NCI-H128 (cell line): ENCODE data around the gene ZBTB20.

ENCODE experiments used
- DNase-seq: peaks from one replicate; lab custom pipeline; 2025; ENCODE audit not compliant: unreplicated experiment; lab: John Stamatoyannopoulos, UW

The ZBTB20 gene

DNA sequence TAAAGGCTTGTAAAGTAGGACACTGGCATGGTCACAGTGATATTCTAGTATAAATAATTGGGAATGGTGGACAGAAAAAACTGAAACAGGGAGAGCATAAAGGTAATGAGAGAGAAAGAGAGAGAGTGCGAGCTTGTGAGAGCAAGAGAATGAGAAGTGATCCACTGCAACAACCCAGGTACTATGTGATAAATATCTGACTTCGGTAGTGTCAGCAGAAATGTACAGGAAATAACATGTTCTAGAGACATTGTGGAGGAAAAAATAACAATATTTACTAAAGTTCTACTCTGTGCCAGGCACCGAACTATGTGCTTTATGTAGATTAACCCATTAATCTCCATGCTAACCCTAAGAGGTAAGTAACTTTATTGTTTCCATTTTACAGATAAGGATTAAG lies 425.9 kb downstream of the ZBTB20 start:
- no peak for DNase-seq

DNA sequence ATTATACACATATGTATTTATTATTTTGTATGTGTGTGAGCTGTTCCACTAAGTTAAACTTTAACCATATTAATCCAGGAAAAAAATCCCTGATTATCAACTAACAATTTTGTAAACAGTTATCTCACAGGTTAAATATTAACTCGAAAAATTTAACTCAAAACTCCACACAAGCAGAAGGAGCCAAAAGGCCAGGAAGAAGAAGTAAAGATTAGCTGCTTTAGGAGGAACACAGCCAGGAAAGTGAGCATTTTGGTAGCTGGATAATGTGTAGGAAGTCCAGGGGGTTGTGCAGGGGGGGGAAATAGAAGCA lies 428.2 kb downstream of the ZBTB20 start:
- DNase-seq = no peak

DNA sequence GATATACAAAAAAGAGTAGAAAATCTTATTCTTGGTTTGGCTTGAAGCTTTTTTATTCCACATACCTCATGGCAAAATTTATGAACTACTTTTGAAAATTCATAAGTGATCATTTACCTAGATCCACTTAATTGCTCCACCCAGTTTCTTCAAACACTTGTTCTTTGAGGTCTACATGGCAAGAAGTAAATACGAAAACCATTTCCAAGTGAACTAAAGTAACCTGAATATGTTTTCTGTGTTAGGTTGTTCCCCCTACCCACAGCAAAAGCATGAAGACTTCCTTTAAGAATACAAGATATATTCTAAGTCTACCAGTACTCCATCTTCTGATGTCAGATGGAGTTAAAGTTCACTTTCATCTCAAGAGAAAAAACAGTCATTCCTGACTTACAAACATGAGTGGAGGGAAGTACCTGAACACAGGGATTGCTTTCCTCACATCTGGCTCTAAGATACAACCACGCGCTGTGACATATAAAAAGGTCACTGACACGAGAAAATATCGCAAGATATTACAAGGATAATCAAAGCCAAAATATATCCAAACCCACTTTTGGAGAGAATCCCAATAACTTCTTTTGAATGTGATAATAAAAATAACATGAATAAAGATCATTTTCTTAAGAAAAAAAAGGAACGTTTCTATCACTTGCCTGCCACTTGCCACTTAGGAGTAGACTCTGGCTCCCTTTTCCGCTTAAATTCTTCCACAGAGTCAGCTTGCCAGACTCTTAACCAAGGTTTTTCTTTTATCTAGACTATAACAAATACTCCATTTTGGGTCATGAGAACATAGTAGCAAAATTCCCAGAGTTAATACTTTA lies 428.8 kb downstream of the ZBTB20 start:
- no peak for DNase-seq

DNA sequence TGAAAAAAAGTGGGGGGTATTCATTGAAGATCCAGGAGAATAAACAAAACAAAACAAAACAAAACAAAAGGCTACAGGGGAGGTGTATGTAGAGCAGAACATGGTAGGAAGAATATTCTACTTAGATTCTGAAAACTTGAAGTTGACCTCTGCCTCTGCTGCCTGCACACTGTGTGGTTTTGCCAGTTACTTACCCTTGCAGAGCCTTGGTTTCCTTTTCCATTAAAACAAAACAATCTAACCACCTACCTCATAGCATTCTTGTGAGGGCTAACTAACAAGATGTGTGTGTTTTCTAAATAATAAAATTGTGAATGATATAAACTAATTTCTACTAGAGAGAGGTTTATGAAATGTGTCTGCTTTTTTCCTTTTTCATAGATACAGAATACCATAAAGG lies 430.2 kb downstream of the ZBTB20 start:
- DNase-seq = no peak

DNA sequence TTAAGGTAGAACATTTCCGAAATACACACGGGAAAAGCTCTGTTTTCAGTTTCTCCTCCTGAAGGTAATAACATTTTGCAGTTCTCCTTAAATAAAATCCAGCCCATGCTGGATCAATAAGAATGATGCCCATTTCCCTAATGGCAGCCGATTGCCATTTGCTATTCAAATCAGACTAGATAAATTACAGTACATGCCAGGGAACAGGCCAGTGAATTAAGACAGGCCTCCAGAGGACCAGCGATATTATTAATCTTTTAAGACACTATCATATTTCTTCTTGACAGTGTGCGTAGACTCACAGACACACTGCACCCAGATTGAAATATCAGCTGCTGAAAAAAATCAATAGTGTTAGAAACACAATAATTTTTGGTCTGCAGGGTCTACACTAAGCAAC lies 431.0 kb downstream of the ZBTB20 start:
- DNase-seq = no peak

DNA sequence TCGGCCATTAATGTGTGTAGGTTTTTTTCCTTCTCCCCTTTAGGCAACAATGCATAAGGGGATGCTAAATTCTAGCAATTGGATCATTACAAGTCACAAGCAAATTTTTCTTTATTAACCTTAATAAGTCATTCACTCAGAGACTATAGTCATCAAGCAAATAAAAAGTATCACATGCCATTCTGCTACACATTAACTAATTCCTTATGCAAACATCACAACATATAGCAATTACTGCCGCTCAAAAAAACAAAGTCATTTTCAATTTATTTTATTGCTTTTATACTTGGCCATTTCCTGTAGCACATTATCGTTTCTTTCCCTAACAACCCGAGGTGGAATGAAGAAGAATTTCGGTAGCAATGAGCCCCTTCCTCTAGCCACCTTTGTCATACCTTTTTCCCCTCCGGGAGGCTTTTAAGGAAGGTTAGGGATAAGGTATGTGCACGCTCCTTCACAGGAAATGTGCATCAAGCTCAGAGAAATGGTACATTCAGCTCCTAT lies 432.1 kb downstream of the ZBTB20 start:
- DNase-seq = no peak

DNA sequence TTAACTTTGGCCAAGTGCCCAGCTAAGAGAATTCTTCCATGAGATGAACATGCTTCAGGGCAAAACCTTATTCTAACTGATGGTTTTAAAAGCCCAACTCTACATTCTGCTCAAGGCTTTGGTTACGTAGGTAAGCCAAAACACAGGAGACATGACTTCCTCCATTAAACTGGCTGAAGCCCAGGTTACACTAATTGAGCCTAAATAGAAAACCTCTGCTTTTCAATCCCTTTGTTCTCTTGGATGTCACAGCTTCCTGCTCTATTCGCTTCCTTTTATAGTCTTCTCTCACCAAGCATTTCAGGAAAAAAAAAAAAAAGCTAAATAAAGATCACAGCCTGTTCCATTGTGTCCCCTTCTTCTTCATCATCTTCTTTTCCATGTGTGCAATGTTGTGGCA lies 432.9 kb downstream of the ZBTB20 start:
- no peak for DNase-seq

DNA sequence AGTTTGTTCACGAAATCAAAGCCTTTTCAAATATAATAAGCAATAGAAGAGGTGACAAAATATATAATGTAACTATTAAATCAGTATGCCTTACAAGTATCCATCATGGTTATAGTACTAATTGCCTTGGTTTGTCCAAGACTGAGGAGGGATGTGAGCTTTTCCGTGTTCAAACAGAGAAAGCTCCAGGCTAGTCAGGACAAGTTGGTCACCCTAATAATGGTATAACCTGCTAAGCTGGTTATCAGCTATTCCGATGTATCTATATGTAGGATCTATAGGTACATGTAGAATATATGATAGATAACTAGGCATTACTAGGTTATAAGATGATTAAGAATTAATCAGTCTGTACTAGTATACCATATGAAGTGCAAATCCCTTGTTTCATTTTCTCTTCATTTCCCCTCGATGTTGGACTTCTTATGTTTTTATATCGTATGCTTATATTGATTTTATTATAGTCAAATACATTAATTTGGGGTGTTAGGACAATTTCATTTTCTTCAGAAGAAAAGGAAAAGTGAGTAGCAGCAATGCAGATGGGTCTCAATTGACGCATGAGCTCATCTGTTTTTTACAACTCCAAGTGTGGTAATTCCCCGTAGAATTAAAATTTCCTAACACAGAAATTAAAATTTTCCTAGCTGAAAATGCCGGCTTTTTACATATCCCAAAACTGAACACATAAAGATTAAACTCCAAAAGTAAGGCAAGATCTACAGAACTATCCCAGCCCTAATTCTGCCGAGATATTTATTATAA lies 434.2 kb downstream of the ZBTB20 start:
- no peak for DNase-seq

DNA sequence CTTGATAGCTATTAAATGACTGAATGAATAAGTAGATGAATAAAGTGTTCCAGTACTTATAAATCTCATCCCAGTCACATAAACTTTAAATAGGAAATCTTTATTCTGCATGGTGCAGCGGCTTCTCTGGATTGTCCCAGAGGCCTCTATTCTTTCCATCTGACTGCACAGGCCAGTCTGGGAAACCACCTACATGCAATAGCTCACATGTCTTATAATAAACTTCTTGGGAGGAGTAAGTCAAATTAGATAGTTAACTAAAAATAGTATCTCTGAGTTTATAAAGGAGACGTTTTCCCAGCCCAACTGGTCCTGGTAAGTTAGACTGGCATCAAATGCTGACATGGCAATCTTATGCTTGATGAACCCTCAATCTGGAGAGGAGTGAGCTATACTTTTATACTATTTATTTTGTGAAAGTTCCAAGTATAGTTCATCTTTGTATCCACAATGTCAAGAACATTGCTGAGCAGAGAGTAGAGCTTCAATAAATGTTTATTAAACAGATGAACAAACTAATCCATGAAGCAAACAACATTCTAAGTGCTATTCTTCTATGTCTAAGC lies 435.7 kb downstream of the ZBTB20 start:
- no peak for DNase-seq

DNA sequence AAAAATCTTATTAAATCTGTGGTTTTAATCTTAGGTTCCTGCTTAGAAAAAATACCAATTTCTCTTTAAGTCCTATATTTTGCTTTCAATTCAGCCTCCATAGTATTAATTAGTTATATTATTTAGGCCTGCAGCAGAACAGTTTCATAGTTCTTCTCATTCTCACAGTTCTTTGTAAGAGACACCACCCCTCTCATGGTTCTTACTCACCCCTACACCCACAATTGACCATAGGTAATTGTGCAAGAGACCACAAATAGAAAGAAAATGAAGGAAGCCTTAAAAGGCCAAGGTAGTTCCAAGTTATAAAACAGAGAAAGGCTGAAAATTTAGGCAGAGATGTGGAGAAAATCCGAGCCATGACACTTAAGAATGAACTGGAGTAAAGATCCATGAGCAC lies 438.0 kb downstream of the ZBTB20 start:
- DNase-seq = no peak

DNA sequence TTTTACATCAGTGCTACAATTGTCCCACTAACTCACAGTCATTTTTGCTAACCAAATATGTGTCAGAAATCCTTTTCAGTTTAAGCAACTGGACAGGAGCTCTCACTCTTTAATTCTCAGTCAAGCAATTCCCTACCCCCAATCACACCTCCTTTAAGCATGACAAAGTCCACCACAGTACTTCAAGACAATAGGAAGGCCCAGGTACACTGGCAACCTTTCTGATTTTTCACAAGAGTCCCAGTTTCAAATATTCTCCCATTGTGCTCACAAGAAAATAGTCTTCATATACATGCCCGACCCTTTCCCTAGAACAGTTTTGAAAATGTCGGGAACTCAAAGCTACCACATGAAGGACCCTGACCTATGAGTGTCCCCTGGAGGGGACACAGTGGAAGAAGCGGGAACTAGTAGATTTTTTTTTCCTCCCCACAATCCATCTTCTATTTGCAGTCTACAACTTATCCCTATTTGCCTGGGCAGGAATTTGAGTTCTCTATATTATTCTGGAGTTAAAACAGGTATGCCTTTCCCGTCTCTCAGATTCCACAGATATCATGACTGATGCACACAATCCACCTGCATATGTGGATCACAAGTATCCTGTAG lies 439.7 kb downstream of the ZBTB20 start:
- no peak for DNase-seq

DNA sequence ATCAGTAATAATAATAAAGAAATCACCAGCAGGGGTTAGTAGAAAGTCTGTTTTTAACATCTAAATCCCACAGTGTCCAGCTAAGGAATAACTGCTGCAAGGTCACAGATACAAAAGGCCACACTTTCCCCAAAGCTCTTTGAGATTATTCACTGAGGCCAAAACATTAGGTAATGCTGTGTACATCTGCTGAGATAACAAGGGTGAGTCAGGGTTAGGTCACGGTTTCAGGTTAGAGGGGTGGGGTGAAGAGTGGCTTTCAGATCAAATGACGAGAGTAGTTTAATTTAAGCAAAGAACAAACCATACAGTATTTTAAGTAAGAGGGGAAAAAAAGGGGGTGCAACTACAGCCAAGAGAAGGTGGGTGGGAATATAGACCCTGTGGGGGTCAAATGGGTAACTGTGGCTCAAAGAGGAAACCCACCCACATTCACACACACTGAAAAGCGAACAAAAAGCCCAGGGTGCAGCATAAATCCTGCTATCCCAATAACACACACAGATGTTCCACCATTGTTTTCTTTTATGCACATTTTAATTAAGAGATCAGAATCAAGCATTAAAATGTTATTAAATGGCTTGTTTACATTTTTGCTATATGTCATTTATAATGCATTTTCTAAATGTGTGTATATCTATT lies 440.4 kb downstream of the ZBTB20 start:
- no peak for DNase-seq

DNA sequence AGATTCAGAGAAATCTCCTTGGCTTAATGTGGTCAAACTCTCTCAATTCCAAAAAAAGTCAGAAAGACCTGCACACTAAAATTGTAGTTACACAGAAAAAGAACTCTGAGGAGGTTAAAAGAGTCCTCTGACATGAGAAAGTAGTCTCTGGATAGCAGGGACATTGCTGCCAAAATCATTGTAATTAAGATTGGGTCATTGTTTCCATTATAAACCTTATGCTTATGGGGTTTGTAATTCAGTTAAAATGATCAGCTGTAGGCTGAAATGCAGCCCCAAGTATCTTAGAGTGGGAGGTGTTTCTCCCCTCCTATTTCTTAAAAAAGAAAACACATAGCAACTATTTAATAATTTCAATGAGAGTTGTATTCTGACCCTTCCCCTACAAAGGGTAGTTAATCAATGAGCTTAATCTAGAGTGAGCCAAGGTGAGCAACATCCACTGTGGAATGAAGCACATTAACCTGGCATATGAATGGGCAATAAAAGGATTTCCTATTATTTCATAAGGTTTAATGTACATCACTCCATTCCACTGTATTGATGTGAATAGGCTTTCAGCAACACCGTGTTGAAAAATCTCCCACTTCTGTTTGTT lies 446.4 kb downstream of the ZBTB20 start:
- no peak for DNase-seq

DNA sequence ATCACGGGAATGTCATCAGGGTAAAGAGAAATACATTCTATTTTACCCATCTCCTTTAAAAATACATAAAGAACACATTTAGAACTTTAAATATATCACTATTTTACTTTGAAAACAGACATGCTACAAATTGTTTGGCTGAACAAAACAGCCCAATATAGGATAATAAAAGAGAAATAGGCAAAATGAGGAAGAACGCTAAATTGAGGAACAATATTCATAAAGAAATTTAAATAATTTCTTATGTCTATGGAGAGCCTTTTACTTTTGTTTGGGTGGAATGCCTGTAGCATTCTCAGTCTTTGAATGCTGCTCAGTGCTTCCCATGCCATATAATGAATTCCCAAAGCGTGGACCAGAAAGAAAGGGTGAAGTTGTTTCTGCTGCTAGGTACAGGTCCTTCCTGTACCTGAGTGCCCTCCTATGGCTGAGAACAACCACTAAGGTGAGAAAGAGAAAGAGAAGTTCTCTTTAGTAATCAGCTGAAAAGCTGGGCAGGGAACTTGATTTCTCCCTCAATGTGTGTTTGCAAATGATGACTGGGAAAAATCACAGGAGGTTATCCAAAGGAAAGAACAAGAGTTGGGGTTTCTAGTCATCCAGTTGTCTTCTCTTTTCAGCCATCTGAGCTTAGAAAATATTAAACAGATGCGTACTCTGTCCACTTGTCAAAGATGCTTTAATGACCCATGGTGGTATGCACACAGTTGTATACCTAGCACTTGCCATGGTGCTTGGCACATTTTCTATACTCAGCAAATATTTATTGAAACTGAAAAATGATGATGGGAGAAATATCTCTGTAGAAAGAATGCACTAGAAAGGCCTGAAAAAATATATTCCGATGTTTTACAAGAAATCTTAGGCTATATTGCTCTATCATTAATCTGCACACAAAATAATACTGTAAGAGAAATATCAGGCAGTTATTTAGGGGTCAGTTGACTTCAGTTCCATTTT lies 448.7 kb downstream of the ZBTB20 start:
- no peak for DNase-seq

DNA sequence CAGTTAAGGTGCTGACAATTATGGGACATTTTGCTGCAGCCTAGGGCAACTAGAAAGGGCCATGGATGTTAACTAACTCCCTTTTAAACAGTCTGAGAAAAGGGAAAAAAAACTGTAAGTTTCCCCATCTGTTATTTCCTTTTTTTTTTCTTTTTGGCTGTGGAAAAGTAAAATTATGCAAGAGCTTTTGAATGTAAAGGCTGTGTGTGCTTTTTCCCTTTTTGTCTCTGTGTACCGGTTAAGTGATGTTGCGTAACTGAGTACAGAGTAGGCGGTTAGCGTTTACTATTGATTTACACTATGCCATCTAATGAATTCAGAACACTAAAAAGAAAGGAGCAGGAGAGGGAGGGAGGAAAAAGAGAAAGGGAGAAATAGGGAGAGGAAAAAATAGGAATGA lies 449.7 kb downstream of the ZBTB20 start:
- no peak for DNase-seq

DNA sequence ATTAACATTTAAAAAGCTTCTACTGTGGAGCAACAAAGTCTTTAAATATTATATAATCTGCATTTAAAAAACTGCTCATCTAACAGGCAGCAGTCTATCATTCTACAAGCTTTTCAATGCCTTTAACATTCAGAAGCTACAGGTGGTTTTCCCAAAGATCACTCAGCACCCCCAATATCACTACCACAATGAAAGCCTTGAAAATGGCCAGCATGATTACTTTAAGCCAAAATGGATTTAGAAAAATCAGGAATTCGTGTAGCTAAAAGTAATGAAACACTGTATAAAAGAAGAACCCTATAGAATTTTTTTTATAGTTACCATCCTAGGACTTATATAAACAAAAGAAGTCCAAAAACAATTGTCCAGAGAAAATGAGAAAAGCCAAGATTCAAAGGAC lies 452.8 kb downstream of the ZBTB20 start:
- DNase-seq = no peak

DNA sequence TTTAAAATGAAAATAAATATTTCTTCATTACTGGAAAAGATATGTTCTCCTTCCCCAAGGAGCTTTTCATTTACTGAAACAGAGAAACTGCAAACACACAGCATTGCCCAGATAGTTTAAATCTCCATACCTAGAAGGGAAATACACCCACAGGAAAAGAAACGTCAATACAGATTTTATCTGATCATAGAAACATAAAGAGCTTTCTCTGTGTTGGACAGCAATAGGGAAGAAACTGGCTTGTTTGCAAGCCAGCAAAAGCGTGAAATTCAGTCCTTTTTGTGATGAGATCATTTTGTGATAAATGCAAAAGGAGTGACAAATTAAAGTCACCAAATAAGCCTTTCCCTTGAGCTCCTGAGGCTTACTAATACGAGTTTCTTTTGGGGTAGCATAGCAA lies 455.2 kb downstream of the ZBTB20 start:
- no peak for DNase-seq

DNA sequence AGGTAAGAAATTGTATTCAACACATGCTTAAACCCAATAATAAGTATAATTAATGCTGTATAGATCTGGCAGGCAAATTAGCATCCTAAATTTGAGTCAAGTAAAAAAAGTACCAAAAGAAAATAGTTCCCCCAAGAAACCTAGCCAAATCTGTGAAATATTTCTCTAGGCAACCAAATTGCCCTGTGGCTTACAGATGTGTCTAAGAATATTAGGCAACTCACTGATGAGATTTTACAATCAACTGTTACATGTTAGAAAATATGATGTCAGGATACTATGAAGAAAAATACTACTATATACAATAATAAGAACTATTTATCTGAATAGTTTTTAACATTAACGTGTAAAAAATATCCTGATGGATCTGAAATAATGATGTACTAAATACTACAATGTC lies 456.2 kb downstream of the ZBTB20 start:
- no peak for DNase-seq

DNA sequence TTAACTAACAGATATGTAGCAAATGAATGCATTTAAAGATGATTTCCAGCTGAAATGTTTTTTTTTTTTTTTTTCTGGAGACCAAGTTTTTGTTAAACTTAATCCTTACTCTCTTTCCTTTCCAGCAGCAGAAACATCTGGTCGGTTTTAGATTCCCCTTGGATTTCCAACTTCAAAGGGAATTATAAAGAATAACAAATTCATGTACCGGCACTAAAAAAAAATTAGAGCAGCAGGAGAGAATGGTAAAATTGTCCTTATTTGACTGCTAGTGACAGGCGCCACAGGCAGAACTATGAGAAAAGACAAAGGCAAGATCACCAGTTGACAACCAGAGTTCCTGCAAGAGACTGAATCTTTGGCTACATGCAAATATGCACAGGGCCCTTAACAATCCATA lies 459.9 kb downstream of the ZBTB20 start:
- no peak for DNase-seq

DNA sequence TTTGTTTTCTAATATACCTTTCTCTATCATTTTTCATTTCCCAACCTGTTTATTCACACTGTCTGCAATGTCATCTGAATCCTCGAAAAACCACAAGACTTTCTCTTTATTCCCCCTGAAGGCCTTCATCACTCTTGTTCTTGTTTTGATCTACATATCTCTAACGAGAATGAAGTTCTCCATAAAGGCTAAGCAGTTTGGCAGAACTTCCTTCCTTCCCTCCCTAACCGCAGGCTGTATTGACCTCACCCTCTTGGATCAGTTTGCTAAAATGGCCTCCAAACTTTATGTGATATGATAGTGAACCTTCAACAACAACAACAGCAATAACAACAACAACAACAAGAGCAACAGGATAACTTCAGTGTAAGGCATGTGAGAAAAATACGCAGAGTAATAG lies 460.5 kb downstream of the ZBTB20 start:
- no peak for DNase-seq
